HG03342 (cell line): ENCODE results near the gene PPP2R5C.
"Not testable (repeated sequence)": the region's sequence is repeated elsewhere in the genome, so short reads cannot be mapped to it uniquely, and the experiment has no call there.

Experiments used
- ATAC-seq: cut with Tn5 transposase; IDR thresholded peaks from one replicate; pipeline ENCODE4 v1.9.1; 2021; ENCODE audit warnings: mild to moderate bottlenecking, moderate library complexity; ENCODE audit not compliant: unreplicated experiment

Gene PPP2R5C

GRCh38 chr14:101726954-101727302, 34.6 kb upstream of the PPP2R5C start:
- ATAC-seq: no peak

GRCh38 chr14:101727611-101728366, 33.7 kb upstream of the PPP2R5C start:
- no peak for ATAC-seq

- no peak for ATAC-seq
Measured at GRCh38 chr14:101728367-101728742, 33.2 kb upstream of the PPP2R5C start.

DNA sequence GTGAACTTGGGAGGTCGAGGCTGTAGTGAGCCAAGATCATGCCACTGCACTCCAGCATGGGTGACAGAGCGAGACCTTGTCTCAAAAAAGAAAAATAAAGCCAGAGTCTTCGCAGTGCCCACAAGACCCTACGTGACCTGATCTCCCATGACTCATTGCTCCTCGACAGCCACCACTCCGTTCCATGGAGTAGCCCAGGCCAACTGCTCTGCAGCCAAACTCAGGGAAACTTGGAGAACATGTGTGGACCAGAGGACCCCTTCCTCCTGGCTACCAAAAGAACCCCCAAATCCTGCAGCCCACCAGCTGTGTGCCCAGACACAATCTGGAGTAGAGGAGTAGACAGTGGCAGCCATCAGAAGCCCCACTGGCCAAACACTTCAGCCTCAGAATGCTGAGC, 32.1 kb upstream of the PPP2R5C start:
- ATAC-seq: no peak

DNA sequence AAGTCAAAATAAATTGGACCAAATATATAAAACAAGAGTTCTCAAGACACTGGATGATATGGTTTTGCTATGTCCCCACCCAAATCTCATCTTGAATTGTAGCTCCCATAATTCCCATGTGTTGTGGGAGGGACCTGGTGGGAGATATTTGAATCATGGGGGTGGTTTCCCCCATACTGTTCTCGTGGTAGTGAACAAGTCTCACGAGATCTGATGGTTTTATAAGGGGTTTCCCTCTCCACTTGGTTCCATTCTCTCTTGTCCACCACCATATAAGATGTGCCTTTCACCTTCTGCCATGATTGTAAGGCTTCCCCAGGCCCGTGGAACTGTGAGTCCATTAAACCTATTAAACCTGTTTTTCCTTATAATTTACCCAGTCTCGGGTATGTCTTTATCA, 31.4 kb upstream of the PPP2R5C start:
- not testable (repeated sequence) for ATAC-seq

- no peak for ATAC-seq
Measured at GRCh38 chr14:101730626-101731186, 30.8 kb upstream of the PPP2R5C start.

DNA sequence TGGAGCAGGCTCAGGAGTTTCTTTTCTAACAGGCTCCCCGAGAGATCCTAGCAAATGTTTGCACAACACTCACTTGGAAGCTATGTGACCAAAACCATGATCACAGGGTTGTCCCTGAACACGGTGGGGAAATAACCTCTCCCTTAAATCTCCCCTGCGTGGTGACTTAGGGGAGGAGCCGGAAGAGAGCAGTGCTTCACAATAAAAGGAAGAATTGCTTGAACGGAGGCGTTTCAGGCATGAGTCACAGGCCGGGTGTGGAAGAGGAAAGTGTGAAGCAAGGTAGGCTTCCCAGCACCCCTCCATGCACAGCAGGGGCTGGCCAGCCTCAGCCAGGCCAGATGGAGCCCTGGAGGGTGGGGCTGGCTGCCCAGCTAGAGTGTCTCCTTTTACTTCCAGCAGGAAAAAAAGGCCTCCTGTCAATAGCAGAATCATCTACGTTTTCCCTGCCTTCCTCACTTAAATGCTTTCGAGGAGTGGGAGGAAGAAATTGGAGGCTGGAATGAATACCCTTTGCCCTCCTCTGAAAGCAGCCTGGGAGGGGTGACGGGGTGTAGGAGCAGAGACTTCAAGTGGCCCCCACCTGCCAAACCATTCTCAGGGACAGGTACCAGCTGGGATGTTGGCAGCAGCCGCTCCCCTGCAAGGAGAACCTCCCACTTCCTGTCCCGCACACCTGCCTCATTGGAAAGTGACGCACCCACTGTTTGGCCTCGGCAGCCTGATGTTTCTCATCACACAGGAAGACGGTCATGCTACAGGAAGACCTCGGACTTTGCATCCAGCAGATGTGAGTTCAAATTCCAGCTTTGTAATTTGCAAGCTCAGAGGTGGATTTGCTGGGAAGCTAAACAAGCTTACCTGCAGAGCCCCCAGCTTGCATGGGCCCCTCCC, 30.1 kb upstream of the PPP2R5C start:
- peak; percentile 77 for ATAC-seq

- no peak for ATAC-seq
Measured at GRCh38 chr14:101732118-101732517, 29.4 kb upstream of the PPP2R5C start.

- no peak for ATAC-seq
Measured at GRCh38 chr14:101733211-101733610, 28.3 kb upstream of the PPP2R5C start.

DNA sequence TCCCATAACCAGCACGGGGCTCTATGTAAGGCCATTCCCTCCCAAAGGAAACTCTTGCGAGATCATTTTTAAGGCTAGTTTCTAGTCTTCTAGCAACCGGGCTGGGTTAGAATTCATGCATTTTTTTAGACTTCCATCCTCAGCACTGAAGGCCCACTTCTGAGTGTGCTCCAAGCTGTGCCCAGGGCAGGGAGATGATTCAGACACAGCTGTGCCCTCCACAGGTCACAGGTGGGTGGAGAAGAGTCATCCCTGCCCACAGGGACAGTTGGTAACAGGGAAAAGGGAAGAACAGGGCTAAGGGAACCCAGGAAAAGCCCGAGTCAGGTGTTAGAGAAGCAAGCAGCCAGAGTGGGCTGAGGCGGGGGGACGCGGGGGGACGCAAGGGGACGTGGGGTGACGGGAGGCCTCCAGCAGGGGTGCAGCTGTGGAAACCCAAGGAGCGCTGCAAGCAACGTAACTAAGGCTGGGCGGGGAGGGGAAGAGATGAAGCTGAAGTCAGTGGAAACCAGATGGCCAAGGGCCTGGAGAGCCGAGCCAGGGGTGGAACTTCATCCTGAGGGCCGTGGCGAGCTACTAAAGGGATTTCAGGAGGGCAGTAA, 27.2 kb upstream of the PPP2R5C start:
- no peak for ATAC-seq

- ATAC-seq: no peak
Measured at GRCh38 chr14:101735453-101735852, 26.1 kb upstream of the PPP2R5C start.

DNA sequence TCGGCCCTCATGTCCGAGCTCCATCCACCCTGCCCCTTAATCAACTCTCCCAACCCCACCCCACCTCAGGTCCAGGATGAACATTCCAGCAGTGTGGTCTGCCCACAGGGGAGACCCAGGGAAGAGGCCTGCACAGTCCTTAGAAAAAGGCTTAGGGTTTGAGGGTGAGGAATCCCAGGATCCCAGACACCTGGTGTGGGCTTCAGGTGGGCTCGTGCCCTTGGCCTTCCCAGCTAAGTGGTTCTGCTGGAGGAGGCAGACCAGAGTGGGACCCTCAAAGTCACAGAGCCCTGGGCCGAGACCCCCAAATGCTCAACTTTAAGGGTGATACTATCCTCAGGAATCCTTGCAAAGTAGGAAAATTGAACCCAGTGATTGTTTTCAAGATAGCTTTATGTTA, 25.4 kb upstream of the PPP2R5C start:
- ATAC-seq: no peak

DNA sequence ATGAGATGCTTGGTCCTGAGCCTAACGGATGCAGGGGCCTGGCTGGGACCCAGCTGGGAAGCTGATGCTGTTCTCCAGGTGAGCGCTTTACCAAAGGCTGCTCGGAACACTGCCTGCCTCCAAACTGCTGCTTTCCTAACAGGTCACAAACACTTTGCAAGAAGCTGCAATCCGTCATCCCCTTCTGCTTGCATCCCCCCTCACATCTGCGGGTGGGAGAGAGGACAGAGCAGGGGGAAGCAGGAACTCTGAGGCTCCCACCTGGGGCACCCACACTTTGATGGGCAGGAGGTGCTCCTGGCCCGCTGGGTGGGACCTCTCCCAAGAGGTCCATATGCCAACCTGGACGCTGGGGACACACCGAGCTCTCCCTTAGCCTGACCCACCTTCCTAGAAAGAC, 24.9 kb upstream of the PPP2R5C start:
- no peak for ATAC-seq

GRCh38 chr14:101737414-101738339, 23.8 kb upstream of the PPP2R5C start:
- ATAC-seq: no peak

DNA sequence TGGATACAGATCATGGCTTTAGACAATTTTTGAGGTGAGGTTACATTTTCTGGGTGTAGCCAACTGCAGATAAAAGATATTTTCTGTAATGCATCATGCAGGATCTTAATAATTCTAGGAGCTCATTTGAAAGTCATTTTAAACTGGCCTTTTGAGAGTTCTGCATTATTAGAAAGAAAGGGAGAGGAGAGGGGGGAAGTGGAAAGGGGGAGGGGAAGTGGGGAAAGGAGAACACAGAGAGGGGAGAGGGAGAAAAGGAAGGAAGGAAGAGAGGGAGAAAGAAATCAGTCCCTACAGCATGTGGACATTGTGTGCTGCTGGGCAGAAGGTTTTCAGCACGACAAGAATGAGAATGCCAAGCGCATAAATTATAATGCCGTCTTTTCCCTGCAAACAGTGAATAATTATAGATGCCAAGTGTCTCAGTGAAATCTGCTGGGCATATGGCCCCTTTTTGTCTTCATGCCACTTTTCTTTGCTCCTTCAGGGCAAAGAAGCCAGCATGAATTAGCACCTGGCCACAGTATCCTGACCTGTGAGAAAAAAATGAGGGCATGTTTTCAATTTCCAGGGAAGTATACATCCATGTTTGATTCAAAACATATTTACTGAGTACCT, 22.7 kb upstream of the PPP2R5C start:
- no peak for ATAC-seq

DNA sequence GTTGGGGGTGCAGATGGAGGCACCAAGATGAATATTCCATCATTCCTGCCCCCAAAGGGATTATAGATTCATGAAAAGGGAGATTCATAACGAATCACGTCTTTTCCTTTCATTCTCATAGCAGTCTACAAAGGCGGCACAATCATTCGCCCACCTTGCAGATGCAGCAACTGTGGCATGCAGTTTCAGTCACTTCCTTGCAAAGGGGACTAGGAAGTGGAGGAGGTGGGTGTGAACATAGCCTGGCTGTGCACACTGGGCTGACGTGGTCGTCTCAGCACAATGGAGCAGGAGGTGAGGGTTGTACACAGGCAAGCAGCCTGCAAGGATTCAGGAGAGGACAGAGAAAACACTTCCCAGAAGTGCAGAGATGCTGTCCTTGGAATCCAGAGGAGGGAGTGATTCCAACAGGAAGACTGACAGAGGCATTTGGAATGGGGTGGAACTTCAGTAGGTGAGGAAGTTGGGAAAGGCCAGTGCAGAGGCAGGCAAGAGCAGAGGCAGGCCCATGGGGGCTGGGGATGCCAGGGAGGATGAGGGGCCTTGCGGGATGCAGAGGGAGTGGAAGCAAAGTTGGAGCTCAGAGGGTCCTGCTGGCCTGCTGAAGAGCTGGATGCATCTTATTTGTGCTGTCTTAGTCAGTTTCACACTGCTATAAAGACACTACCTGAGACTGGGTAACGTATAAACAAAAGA, 21.9 kb upstream of the PPP2R5C start:
- ATAC-seq: no peak

- ATAC-seq: no peak
Measured at GRCh38 chr14:101740981-101741380, 20.5 kb upstream of the PPP2R5C start.

DNA sequence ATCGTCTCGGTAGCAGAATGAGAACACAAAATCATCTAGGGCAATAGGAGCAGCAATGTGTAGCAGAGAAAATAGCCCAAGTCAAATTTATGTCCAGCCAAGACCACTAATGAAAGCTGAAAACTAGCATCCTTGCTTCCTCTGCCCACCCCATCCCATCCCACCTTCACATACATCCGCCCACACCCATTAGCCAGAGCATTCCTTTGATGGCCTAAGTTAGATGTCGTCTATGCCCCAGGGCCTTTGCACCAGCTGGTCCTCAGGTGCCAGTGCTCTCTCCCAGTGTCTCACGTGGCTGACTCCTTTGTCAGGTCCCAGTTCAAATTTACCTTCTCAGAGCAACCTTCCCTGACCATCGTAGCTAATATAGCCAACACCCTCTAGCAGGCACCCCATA, 17.8 kb upstream of the PPP2R5C start:
- no peak for ATAC-seq

GRCh38 chr14:101744382-101744781, 17.1 kb upstream of the PPP2R5C start:
- ATAC-seq: not testable (repeated sequence)
